K562 (cell line): ENCODE measurements around the gene ZFAND2A. TPM values are rescaled to one million over a fixed set of nuclear protein-coding genes. Genes with fewer than 3 reads are reported as not detected.

Experiments used
- ATAC-seq: fragments of 200-7000 bp; cut with Tn5 transposase; 3 replicates; pipeline ENCODE4 v1.9.1; 2020; ENCODE audit warnings: moderate library complexity
- BruUV-seq: library from RNA; stranded (reverse); fragments of 400-500 nt; replicated peaks from 2 replicates; lab custom pipeline; 2021; lab: Mats Ljungman, UMichigan
- CTCF ChIA-PET: fragments of 300-600 bp; formaldehyde crosslinking; extraction: SDS; loops from one replicate; lab custom pipeline; 2021; ENCODE audit warnings: low intra/inter-chr PET ratio; lab: Yijun Ruan, JAX
- POLR2A ChIA-PET: fragments of 300-600, 350-650 bp; sonication (Branson Sonifier 250); formaldehyde crosslinking; extraction: SDS; loops from one replicate; lab custom pipeline; 2021; ENCODE audit warnings: antibody characterized with exemption, inconsistent platforms; lab: Yijun Ruan, JAX
- DNase-seq, 4 experiments: peaks; one replicate each; pipeline versions ENCODE4 v3.0.0 to v3.0.0-alpha.2; 2011 to 2018; ENCODE audit warnings: low spot score in 3 of 4, mixed read lengths in 3 of 4; ENCODE audit errors: extremely low read depth in 1 of 4
- FAIRE-seq: peaks from 2 replicates; lab custom pipeline; 2011; peaks lifted over from hg19 to GRCh38; lab: Jason Lieb, UNC
- H2AFZ ChIP-seq: 2 replicates; pipeline ENCODE4 v1.6.0; 2011; ENCODE audit warnings: low read depth, low read length, control low read depth, inconsistent platforms
- H3K27ac ChIP-seq: fragments of 200-600 bp; 3 replicates; pipeline ENCODE4 v1.8.0; 2011; ENCODE audit warnings: low read depth, mild to moderate bottlenecking, control low read depth, inconsistent platforms, low read length, moderate library complexity, mixed read lengths; ENCODE audit errors: extremely low read depth
- H3K27me3 ChIP-seq, 2 experiments: fragments of 300-600 bp in 1 of 2; 2 replicates in 1 of 2; 3 replicates in 1 of 2; pipeline versions ENCODE4 v1.6.0 to v1.8.0; 2011; ENCODE audit warnings: inconsistent platforms in 2 of 2, low read length in 2 of 2, mild to moderate bottlenecking in 1 of 2, mixed read lengths in 1 of 2, moderate library complexity in 1 of 2; ENCODE audit not compliant: control insufficient read depth in 2 of 2, insufficient read depth in 2 of 2
- H3K36me3 ChIP-seq: fragments of 300-600 bp; 3 replicates; pipeline ENCODE4 v1.8.0; 2011; ENCODE audit warnings: mild to moderate bottlenecking, low read length, inconsistent platforms; ENCODE audit not compliant: control insufficient read depth, insufficient read depth
- H3K4me1 ChIP-seq, 2 experiments: fragments of 200-600 bp in 1 of 2; replicated peaks in 1 of 2; 2 replicates in 1 of 2; 3 replicates in 1 of 2; pipeline versions ENCODE4 v1.5.1 to v1.8.0; 2011; ENCODE audit warnings: inconsistent platforms in 2 of 2, low read length in 2 of 2, mild to moderate bottlenecking in 1 of 2, mixed read lengths in 1 of 2, moderate library complexity in 1 of 2; ENCODE audit not compliant: control insufficient read depth in 2 of 2, insufficient read depth in 2 of 2
- H3K4me2 ChIP-seq: 2 replicates; pipeline ENCODE4 v1.6.1; 2011; ENCODE audit warnings: low read length, control low read depth, inconsistent platforms, mixed read lengths; ENCODE audit not compliant: insufficient read depth
- H3K4me3 ChIP-seq: fragments of 200-600 bp; sonication (generic), shearing (Covaris generic); 2 replicates; pipeline ENCODE4 v1.5.1; 2016; ENCODE audit warnings: control low read depth, inconsistent platforms
- H3K79me2 ChIP-seq: fragments of 200-600 bp; 3 replicates; pipeline ENCODE4 v1.8.0; 2011; ENCODE audit warnings: low read length, inconsistent platforms; ENCODE audit not compliant: control insufficient read depth, insufficient read depth
- H3K9ac ChIP-seq, 2 experiments: 2 replicates each; pipeline versions ENCODE4 v1.6.0 to v1.6.1; 2011; ENCODE audit warnings: low read depth in 2 of 2, low read length in 2 of 2, control low read depth in 1 of 2, inconsistent platforms in 1 of 2, mild to moderate bottlenecking in 1 of 2, mixed read lengths in 1 of 2; ENCODE audit not compliant: insufficient read depth in 1 of 2
- H3K9me1 ChIP-seq: one replicate; pipeline ENCODE4 v1.6.0; 2011; ENCODE audit warnings: inconsistent platforms, mild to moderate bottlenecking, low read length, moderate library complexity; ENCODE audit not compliant: control insufficient read depth, insufficient read depth
- H3K9me3 ChIP-seq: replicated peaks from 2 replicates; pipeline ENCODE4 v1.5.1; 2011; ENCODE audit warnings: low read depth, low read length, inconsistent platforms; ENCODE audit not compliant: control insufficient read depth, insufficient read depth
- H4K20me1 ChIP-seq: replicated peaks from 2 replicates; pipeline ENCODE4 v1.6.1; 2011; ENCODE audit warnings: low read length, inconsistent platforms, mixed read lengths; ENCODE audit not compliant: control insufficient read depth, insufficient read depth
- ARID3A ChIP-seq: IDR thresholded peaks from 2 replicates; pipeline ENCODE4 v1.6.1; 2012; ENCODE audit warnings: low read depth, low read length, improper control_type of control experiment, borderline replicate concordance
- CTBP1 ChIP-seq: fragments of 450-650 bp; IDR thresholded peaks from 2 replicates; pipeline ENCODE4 v1.6.1; 2016; ENCODE audit warnings: borderline replicate concordance
- ELF2 ChIP-seq: fragments of 250-450 bp; sonication (Bioruptor Pico); IDR thresholded peaks from 2 replicates; pipeline ENCODE4 v1.5.0; 2021; ENCODE audit warnings: mild to moderate bottlenecking
- IRF9 ChIP-seq: fragments of 450-650 bp; IDR thresholded peaks from 2 replicates; pipeline ENCODE4 v1.6.1; 2016; ENCODE audit warnings: missing biosample characterization, missing genetic modification characterization
- JUN ChIP-seq, 2 experiments: sonication (generic) in 1 of 2; formaldehyde crosslinking in 1 of 2; IDR thresholded peaks; 2 replicates each; pipeline versions ENCODE4 v1.6.1 to v1.8.0; 2012 to 2022; ENCODE audit warnings: borderline replicate concordance in 2 of 2, mild to moderate bottlenecking in 2 of 2, improper control_type of control experiment in 1 of 2, low read depth in 1 of 2, low read length in 1 of 2, missing genetic modification reagents in 1 of 2
- MCM3 ChIP-seq: fragments of 450-650 bp; IDR thresholded peaks from 2 replicates; pipeline ENCODE4 v1.6.1; 2016
- MEF2D ChIP-seq: conservative IDR thresholded peaks from 2 replicates; pipeline ENCODE4 v1.6.1; 2016; ENCODE audit warnings: low read depth, missing genetic modification characterization, missing compliant biosample characterization
- PRMT5 ChIP-seq: sonication (generic); formaldehyde crosslinking; IDR thresholded peaks from 2 replicates; pipeline ENCODE4 v1.5.0; 2020; ENCODE audit warnings: missing genetic modification reagents
- UBTF ChIP-seq, 2 experiments: IDR thresholded peaks; 2 replicates each; pipeline ENCODE4 v1.6.1; 2012; ENCODE audit warnings: improper control_type of control experiment in 2 of 2, low read depth in 2 of 2, low read length in 2 of 2, borderline replicate concordance in 1 of 2
- ZNF143 ChIP-seq: sonication (generic); formaldehyde crosslinking; IDR thresholded peaks from 2 replicates; pipeline ENCODE4 v1.9.0; 2022; ENCODE audit warnings: mild to moderate bottlenecking, missing genetic modification reagents
- ZNF174 ChIP-seq: fragments of 250-450 bp; sonication (Bioruptor Pico); IDR thresholded peaks from 2 replicates; pipeline ENCODE4 v1.4.0; 2020; ENCODE audit warnings: mild to moderate bottlenecking
- WGBS: fragments of 100-300 bp; shearing (Covaris generic); methylation state at CpG from one replicate; pipeline ENCODE4 v1.1.6; 2016; ENCODE audit warnings: low coverage, mixed read lengths; ENCODE audit not compliant: insufficient coverage; ENCODE audit errors: missing lambda C conversion rate; 5-methylcytosine and 5-hydroxymethylcytosine counted together
- in situ Hi-C: fragments of 300-500 bp; cut with MboI; formaldehyde crosslinking; loops from 4 replicates; pipeline ENCODE4 v1.15.0; 2018; ENCODE audit warnings: inconsistent platforms, mixed read lengths
- intact Hi-C: fragments of 100-400 bp; cut with micrococcal nuclease; formaldehyde crosslinking; loops from 2 replicates; pipeline ENCODE4 v1.14.2; 2022
- polyA plus RNA-seq, 8 experiments: library from polyadenylated mRNA; depleted of rRNA in 4 of 8; stranded (reverse) in 5 of 8; unstranded in 3 of 8; fragments of >200 nt; fragmentation: Nextera tagmentation in 2 of 8; fragmentation: Illumina TruSeq in 1 of 8; extraction: Ambion mirVana in 2 of 8; extraction: Trizol in 1 of 8; gene quantifications; 2 replicates each; pipeline versions ENCODE4 v1.2.1 to v1.2.3, GENCODE V29; 2011 to 2014; ENCODE audit warnings: inconsistent platforms in 1 of 8, missing spikeins in 1 of 8
- total RNA-seq, 7 experiments: library from RNA; depleted of rRNA in 6 of 7; stranded (reverse); fragments of >200 nt in 6 of 7; fragmentation: Illumina TruSeq in 2 of 7; extraction: Trizol in 2 of 7; gene quantifications; 2 replicates each; pipeline versions ENCODE4 v1.2.1 to v1.2.3, GENCODE V29; 2011 to 2021; ENCODE audit warnings: low replicate concordance in 1 of 7

The ZFAND2A gene
- total and polyA plus RNA-seq, 9 of the 15 experiments (the other 6 are each of a cell fraction or from before 2014, with no cell fraction given): 16.8 to 56.8 (median 26.1) TPM

- intact Hi-C loops (no loop called here), in situ Hi-C loops (loop anchor here (25.0 kb wide), 1 partner anchor 163 kb away; the partner anchor contains the start of genes COX19 and CYP2W1)
- ChIA-PET POLR2A (no interaction called here), CTCF (no interaction called here)
- Histone ChIP-seq H3K9me1 (no peaks in the 10 kb centered on the region), H2AFZ (no peak overlapping the region), H3K9ac (no peak overlapping the region), H3K36me3 (peaks cover 46% of the 10 kb centered on the region; the same call in 2 of the 3 replicates), H3K9me3 (no peaks in the 10 kb centered on the region), H3K27me3 (no peaks in the 10 kb centered on the region), H3K4me2 (no peak overlapping the region), H3K4me1 (peaks cover 0 to 2% of the 10 kb centered on the region in 2 experiments; a peak in 1 of 5 replicates), H4K20me1 (0 out of 2 replicates have a peak, but pooled peaks cover 4% of the 10 kb centered on the region), H3K27ac (no peak overlapping the region), H3K79me2 (no peaks in the 10 kb centered on the region), H3K4me3 (no peak overlapping the region)
- BruUV-seq: no TSS peak
- WGBS: 61% methylated on average over 9 of the region's 9 CpGs
- FAIRE-seq (no peak), ATAC-seq (no peak), DNase-seq (no peak)
- no peak for TF ChIP-seq ARID3A
- TF ChIP-seq ZNF174 (CRISPR knock-in tag): no peak
- TF ChIP-seq IRF9 (tag): no peak
- TF ChIP-seq MCM3: no peak
- TF ChIP-seq UBTF (IDR thresholded peaks at IDR 0.05; ENCODE audit: borderline replicate concordance in 1 of 2, low read depth in 2 of 2, low read length in 2 of 2): no peak
- TF ChIP-seq CTBP1: no peak
- TF ChIP-seq ZNF143: no peak
- TF ChIP-seq ELF2 (CRISPR knock-in tag): no peak
- TF ChIP-seq MEF2D: no peak
- no peak for TF ChIP-seq PRMT5 (CRISPR knock-in tag)
- no peak for TF ChIP-seq JUN (IDR thresholded peaks at IDR 0.05; ENCODE audit: borderline replicate concordance, low read depth, low read length)
- TF ChIP-seq JUN (CRISPR knock-in tag; IDR thresholded peaks at IDR 0.05; ENCODE audit: borderline replicate concordance): no peak
Observed at GRCh38 chr7:1150400-1151002, 9.5 kb downstream of the ZFAND2A start.
